Epithelial cell of prostate (primary cell): ENCODE data around the gene STEEP1.

ENCODE experiments used
- DNase-seq: peaks from one replicate; pipeline ENCODE4 v3.0.0-alpha.2; 2011; ENCODE audit warnings: low read depth, low spot score
- H3K27ac ChIP-seq: fragments of 450-650 bp; 2 replicates; pipeline ENCODE4 v1.5.1; 2017; ENCODE audit warnings: mild to moderate bottlenecking

Gene STEEP1

GRCh38 chrX:119565107-119565663 is at the start of gene STEEP1:
TSS of gene STEEP1 (minus strand) at chrX:119565409. CDS start at chrX:119565355, 54 bp downstream.
- DNase-seq: peak; percentile 45
- peak within 1 kb of the TSS; percentile 20 for H3K27ac ChIP-seq

DNA sequence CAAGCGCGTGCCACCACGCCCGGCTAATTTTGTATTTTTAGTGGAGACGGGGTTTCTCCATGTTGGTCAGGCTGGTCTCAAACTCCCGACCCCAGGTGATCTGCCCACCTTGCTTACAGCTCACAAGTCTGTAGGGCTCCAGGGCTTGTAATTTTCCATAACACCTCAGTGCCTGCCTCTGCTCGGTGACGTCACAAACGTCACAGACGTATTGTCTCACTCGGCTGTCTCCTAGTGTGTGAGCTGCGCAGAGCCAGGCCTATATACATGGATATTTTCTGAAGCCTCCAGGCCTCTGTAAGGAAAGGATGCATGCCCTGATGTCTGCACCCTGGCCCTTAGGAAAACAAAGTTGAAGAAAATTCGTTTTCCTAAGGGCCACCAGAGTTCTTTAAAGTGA is 49.6 kb upstream of the STEEP1 start:
- DNase-seq: no peak
- no peak overlapping the region for H3K27ac ChIP-seq

- DNase-seq: no peak
- H3K27ac ChIP-seq: peak overlapping the region; percentile 36
These were observed 41.8 kb upstream of the STEEP1 start for GRCh38 chrX:119607018-119607389.

DNA sequence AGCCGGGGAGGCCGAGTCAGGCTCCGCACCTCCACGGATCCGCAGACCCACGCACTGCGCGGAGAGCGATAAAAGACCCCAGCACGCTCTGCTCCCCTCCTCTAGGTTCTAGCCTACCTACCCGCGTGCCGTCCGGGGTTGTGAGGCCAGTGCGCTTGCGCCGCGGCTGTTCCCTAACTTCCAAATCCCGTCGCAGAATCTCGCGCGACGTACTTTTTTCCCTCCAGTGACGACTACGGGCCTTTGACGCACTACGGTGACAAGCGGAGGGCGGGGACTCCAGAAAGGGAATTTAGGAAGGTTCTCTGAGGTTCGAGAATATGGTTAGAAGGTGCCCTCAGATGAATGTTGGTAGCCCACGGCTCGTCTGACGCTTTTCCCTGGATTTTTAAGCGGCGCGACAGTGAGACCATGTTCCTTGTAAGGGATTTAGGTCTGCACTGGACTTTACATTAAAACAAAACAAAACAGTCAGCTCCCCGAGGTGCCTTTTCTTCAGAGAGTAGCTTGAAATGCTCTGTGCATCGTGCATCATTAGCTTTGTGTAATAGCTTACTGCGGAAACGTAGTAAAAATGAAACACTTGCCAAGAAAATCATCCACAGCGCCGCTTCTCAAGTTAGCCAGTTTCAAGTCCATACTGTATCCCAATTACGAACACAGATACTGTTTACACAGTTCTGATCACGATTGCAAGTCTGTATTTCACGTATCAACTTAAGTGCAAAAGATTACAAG is 41.2 kb upstream of the STEEP1 start, which contains the start of gene NKRF:
TSS of gene NKRF (minus strand) at position 145 of the 738 bp plus-strand sequence.
- peak; percentile 40 for DNase-seq
- peak within 1 kb of the TSS; percentile 36 for H3K27ac ChIP-seq

DNA sequence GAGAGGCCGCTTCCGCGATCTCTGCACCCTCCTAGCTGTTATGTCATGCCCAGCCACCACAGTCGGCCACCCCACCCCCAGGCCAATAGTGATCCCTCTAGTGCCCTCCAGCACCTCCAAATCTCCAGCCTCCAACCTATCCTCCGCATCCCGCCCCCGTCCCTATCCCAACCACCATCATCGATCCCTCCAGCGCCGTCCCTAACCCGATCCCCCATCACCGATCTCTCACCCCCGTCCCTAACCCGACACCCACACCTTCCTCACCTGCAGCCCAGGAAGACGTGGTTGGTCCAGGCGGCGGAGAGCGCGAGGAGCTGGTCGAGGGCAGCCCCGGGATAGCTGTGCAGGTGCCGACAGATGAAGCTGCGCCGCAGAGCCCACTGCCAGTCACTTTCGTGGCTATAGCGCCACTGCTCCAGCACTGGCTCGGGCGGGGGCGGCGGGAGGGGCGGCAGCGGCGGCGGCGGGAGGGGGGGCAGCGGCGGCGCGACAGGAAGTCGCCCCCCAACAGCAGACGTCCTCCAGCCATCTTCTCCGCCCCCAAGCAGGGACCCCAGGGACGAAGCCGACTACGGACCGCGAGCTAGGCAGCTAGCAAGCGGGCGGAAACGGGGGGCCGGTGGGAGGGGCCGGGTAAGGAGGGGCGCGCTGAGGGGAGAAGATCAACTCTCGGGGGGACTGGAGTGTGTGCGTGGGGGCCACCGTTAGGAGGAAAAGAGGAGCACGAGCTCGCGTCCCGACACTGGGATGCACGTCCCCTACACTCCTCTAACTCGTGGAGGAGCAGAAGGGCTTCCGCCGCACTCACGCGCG is 40.5 kb upstream of the STEEP1 start:
- peak overlapping the region; percentile 36 for H3K27ac ChIP-seq
- DNase-seq: no peak

- H3K27ac ChIP-seq: no peak overlapping the region
- no peak for DNase-seq
These were observed 39.7 kb upstream of the STEEP1 start for GRCh38 chrX:119604766-119605463.

GRCh38 chrX:119602701-119603255 is 37.6 kb upstream of the STEEP1 start:
- no peak for DNase-seq
- peak overlapping the region; percentile 1 for H3K27ac ChIP-seq

DNA sequence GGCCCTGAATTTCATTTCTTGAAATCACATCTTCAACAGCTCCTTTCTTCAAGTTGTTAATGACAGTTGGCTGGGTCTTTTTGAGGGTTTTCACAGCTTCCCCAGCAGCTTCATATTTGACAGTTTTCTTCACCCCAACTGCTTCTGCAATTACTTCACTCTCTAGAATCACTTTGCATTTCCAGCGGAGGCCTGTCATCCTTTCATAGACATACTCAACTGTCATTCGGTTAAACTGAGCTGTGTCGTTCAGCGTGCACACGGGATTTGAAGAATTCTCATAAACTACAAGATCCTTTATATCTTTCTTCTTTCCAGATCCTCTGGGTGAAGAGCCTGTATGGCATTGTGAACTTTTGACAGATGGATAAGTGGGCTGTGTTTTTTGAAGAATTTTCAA is 24.6 kb upstream of the STEEP1 start:
- no peak for DNase-seq
- no peak overlapping the region for H3K27ac ChIP-seq

DNA sequence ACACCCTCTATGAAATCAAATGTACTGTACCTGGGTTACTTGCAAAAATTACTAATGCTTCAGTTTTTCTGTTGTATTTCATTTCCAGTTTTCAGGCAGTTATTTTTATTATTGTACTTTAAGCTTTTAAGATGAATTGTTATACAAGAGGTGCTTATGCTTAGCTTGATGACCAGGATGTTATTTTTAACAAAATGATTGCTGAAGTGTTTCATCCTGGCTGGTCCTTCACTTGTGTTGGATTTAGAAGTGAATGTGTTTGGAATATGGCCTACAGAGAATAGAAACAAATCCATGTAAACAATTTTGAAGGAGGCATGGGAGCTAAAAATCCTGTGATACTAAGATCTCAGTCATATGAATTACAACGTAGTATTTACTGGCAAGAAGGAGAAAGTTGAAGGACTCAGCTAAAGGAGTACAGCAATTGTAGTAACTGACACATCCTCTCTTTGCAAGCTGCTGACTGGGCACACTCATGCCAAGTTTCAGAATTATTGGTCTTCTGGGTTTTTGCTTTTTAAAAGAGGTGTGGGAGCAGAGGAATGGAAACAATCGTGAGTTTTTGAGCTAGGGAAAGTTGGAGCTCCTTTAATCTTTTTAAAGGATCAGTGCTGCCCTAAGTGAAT is 18.3 kb upstream of the STEEP1 start:
- no peak for DNase-seq

GRCh38 chrX:119579414-119579813 is 14.2 kb upstream of the STEEP1 start:
- DNase-seq: no peak

More for the DNA sequence above, 18.3 kb upstream of the STEEP1 start:
- H3K27ac ChIP-seq: no peak overlapping the region

GRCh38 chrX:119574394-119575266 is 9.4 kb upstream of the STEEP1 start, which contains the start of gene UBE2A:
TSS of gene UBE2A (plus strand) at chrX:119574563. CDS start at chrX:119574712, 149 bp downstream.
- DNase-seq: peak; percentile 27

More at GRCh38 chrX:119579414-119579813, 14.2 kb upstream of the STEEP1 start:
- H3K27ac ChIP-seq: no peak overlapping the region

GRCh38 chrX:119573840-119574393 is 8.7 kb upstream of the STEEP1 start:
- no peak for DNase-seq
- H3K27ac ChIP-seq: peak overlapping the region; percentile 61

More at GRCh38 chrX:119574394-119575266, 9.4 kb upstream of the STEEP1 start, which contains the start of gene UBE2A:
- peak within 1 kb of the TSS; percentile 61 for H3K27ac ChIP-seq

- no peak for DNase-seq
- H3K27ac ChIP-seq: no peak overlapping the region
These were observed 8.0 kb upstream of the STEEP1 start for GRCh38 chrX:119573222-119573621.

GRCh38 chrX:119570351-119570835 is 5.2 kb upstream of the STEEP1 start:
- no peak overlapping the region for H3K27ac ChIP-seq
- DNase-seq: no peak

DNA sequence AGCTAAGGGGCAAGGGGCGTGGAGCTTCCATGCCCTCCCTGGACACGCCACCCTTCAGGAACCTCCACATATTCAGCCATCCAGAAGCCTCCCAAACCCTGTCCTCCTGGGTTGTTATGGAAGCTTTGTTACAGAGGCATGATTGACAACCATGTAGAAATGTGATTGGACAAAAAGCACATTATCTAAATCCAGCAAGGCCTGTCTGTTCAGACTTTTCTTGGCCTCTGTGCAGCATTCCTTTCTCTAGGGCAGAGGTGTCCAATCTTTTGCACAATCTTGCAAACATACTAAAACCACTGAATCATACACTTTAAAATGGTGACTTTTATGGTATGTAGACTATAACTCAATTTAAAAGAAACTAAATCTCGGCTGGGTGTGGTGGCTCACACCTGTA is 12.7 kb downstream of the STEEP1 start:
- DNase-seq: peak; percentile 34
- peak overlapping the region; percentile 26 for H3K27ac ChIP-seq

DNA sequence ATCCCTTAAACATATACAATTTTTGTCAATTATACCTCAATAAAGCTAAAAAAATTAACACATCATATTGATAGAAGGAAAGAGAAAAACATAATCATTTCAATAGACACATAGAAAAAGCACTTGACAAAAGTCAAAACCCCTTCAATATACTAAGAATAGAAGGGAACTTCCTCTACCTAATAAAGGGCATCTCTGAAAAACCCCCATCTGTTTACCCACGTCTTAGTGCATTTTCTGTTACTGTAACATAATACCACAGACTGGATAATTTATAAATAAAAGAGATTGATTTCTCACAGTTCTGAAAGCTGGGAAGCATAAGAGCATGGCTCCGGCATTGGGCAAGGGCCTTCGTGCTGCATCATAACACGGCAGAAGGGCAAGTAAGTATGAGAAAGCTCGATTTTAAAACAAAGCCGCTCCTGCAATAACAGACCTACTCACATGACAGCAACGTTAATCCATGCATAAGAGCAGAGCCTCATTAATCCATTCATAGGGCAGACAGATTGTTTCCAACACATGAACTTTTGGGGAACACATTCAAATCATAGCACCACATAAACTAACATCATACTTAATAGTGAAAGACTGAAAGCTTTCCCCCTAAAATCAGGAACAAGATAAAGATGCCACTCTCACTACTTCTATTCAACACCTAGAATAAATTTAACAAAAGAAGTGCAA is 15.7 kb downstream of the STEEP1 start:
- no peak overlapping the region for H3K27ac ChIP-seq
- no peak for DNase-seq

DNA sequence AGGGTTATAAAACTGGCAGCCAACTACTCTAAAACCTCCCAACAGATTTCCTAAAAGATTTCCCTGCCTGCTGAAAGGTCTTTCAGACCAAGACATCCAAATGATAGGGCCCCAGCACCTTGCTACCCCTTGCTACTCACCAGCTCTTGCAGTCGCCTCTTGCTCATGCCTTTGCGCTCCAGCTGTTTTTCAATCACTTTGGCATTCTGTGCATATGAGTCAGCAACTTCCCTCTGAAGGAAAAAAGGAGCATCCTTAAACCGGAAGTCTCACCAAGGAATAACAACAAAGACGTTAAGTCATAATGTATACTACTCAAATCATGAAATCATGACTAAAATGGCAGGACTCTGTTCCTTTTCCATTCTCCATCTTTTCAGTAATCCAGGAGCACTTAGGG is 24.0 kb downstream of the STEEP1 start:
- DNase-seq: no peak
- H3K27ac ChIP-seq: peak overlapping the region; percentile 4
